GM12872 (cell line): ENCODE measurements around the gene SERTAD3.

Experiments used
- TF ChIP-seq, protein P1 (sequence below): IDR thresholded peaks from 3 replicates; pipeline ENCODE4 v1.5.1; 2011; ENCODE audit warnings: low read depth, mild to moderate bottlenecking, low read length, moderate library complexity; ENCODE audit not compliant: insufficient read depth

Gene SERTAD3

GRCh38 chr19:40444000-40444824 is at the start of gene SERTAD3:
SERTAD3 (minus strand) TSS chr19:40444335; CDS start chr19:40442080, 2,255 bp downstream.
- TF ChIP-seq, protein P1, sequence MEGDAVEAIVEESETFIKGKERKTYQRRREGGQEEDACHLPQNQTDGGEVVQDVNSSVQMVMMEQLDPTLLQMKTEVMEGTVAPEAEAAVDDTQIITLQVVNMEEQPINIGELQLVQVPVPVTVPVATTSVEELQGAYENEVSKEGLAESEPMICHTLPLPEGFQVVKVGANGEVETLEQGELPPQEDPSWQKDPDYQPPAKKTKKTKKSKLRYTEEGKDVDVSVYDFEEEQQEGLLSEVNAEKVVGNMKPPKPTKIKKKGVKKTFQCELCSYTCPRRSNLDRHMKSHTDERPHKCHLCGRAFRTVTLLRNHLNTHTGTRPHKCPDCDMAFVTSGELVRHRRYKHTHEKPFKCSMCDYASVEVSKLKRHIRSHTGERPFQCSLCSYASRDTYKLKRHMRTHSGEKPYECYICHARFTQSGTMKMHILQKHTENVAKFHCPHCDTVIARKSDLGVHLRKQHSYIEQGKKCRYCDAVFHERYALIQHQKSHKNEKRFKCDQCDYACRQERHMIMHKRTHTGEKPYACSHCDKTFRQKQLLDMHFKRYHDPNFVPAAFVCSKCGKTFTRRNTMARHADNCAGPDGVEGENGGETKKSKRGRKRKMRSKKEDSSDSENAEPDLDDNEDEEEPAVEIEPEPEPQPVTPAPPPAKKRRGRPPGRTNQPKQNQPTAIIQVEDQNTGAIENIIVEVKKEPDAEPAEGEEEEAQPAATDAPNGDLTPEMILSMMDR, result no peak

- TF ChIP-seq, protein P1, result no peak
These were observed 49.6 kb upstream of the SERTAD3 start for GRCh38 chr19:40493778-40494177.

- TF ChIP-seq, protein P1, result no peak
These were observed 48.1 kb upstream of the SERTAD3 start for GRCh38 chr19:40492274-40492673.

GRCh38 chr19:40489882-40490230 is 45.7 kb upstream of the SERTAD3 start:
- TF ChIP-seq, protein P1, result no peak

DNA sequence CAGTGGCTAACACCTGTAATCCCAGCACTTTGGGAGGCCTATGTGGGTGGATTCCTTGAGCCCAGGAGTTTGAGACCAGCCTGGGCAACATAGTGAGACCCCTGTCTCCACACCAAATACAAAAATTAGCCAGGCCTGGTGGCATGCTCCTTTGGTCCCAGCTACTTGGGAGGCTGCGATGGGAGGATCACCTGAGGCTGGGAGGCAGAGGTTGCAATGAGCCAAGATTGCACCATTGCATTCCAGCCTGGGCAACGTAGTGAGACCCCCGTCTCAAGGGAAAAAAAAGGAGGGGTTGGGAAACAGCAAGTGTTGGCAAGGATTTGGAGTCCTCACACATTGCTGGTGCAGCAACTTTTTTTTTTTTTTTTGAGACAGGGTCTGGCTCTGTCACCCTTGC is 41.9 kb upstream of the SERTAD3 start:
- TF ChIP-seq, protein P1, result no peak

DNA sequence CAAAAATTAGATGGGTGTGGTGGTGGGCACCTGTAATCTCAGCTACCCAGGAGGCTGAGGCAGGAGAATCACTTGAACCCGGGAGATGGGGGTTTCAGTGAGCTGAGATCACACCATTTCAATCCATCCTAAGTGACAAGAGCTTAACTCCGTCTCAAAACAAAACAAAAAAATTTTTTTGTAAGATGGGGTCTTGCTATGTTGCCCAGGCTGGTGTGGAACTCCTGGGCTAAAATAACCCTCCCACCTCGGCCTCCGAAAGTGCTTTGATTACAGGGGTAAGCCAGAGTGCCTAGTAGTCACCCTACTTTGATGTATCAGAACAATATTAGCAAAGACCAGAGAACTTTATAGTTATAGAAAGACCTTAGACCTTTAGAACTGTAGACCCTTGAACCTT is 30.6 kb upstream of the SERTAD3 start:
- TF ChIP-seq, protein P1, result no peak

DNA sequence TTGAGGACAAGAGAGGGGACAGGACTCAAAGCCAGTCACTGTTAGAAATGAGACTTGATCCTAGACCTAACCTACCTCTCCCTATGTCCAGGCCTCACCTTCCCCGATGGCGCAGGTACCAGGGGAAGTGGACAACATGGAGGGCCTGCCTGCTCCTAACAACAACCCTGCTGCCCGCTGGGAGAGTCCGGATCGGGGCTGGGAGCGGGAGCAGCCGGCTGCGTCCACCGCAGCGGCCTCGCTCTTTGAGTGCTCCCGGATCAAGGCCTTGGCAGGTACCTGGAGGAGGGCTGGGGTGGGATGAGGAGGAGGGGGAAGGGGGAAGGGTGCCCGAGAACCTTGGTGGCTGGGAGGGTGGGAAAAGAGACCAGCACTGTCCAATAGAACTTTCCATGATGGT is 28.4 kb upstream of the SERTAD3 start:
- TF ChIP-seq, protein P1, result no peak
